ENCODE data around the gene YY2. TPM values are rescaled to one million over a fixed set of nuclear protein-coding genes. Genes with fewer than 3 reads are reported as not detected.

Gene YY2
- total RNA-seq, 3 donors from 2014 or later (not counting 1 experiment from before 2014, with no cell fraction given): 0.92 to 1.9 (median 1.2) TPM

DNA sequence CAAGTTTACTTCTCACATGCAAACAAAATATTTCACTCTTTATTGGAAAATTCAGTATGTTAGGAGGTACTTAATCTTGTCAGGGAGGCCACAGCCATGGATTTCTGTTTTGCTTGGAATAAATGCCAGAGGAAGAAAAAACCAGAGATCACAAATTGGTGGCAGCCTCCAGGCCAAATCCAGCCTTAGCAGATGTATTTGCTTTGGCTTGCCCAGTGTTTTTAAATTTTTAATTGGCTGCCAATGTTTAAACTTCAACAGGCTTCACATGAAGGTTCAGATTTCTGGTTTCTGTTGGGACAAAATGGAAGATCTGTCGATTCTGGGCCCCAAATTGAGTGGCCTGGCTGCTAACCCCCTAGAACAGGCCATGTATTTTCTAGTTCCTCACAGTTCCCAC is 19.2 kb downstream of the YY2 start:
- WGBS (ENCODE audit: insufficient coverage): no CpG with 5 or more reads among the region's 1 CpG
- no peak overlapping the region for H3K4me3 Mint-ChIP-seq
- Histone ChIP-seq H3K27me3 (ENCODE audit: control insufficient read depth, insufficient read depth, low read length) (no peaks in the 10 kb centered on the region), H3K4me3 (ENCODE audit: low read length) (no peak overlapping the region), H3K27ac (ENCODE audit: low read length) (no peak overlapping the region), H3K4me1 (ENCODE audit: control insufficient read depth, insufficient read depth, low read length) (no peaks in the 10 kb centered on the region), H3K36me3 (ENCODE audit: control insufficient read depth, insufficient read depth, low read length) (no peaks in the 10 kb centered on the region), H3K9me3 (ENCODE audit: control insufficient read depth, insufficient read depth, low read length) (no peaks in the 10 kb centered on the region)
- H3K4me1 Mint-ChIP-seq: no peaks in the 10 kb centered on the region
- ATAC-seq (no peak), DNase-seq (no peak)
- intact Hi-C loops (cut with micrococcal nuclease): no loop called here
- H3K9me3 Mint-ChIP-seq: no peaks in the 10 kb centered on the region
- no peak for TF ChIP-seq CTCF (IDR thresholded peaks at IDR 0.05)
- H3K36me3 Mint-ChIP-seq: no peaks in the 10 kb centered on the region
- no peak overlapping the region for H3K27ac Mint-ChIP-seq
- H3K27me3 Mint-ChIP-seq (ENCODE audit: low read depth in 2 of 2): no peaks in the 10 kb centered on the region

GRCh38 chrX:21881881-21882574 is 26.2 kb downstream of the YY2 start:
- ATAC-seq: no peak
- no peak overlapping the region for H3K27ac Mint-ChIP-seq
- H3K4me3 Mint-ChIP-seq: no peak overlapping the region
- Histone ChIP-seq H3K27me3 (ENCODE audit: control insufficient read depth, insufficient read depth, low read length) (no peaks in the 10 kb centered on the region), H3K36me3 (ENCODE audit: control insufficient read depth, insufficient read depth, low read length) (no peaks in the 10 kb centered on the region), H3K27ac (ENCODE audit: low read length) (no peak overlapping the region), H3K9me3 (ENCODE audit: control insufficient read depth, insufficient read depth, low read length) (no peaks in the 10 kb centered on the region), H3K4me3 (ENCODE audit: low read length) (no peak overlapping the region), H3K4me1 (ENCODE audit: control insufficient read depth, insufficient read depth, low read length) (no peaks in the 10 kb centered on the region)
- H3K4me1 Mint-ChIP-seq: no peaks in the 10 kb centered on the region
- no peaks in the 10 kb centered on the region for H3K36me3 Mint-ChIP-seq
- DNase-seq: no peak
- no peaks in the 10 kb centered on the region for H3K27me3 Mint-ChIP-seq (ENCODE audit: low read depth in 2 of 2)
- intact Hi-C loops (cut with micrococcal nuclease): no loop called here
- no peaks in the 10 kb centered on the region for H3K9me3 Mint-ChIP-seq
- 93% methylated on average over 2 of the region's 3 CpGs for WGBS (ENCODE audit: insufficient coverage)
- no peak for TF ChIP-seq CTCF (IDR thresholded peaks at IDR 0.05)

DNA sequence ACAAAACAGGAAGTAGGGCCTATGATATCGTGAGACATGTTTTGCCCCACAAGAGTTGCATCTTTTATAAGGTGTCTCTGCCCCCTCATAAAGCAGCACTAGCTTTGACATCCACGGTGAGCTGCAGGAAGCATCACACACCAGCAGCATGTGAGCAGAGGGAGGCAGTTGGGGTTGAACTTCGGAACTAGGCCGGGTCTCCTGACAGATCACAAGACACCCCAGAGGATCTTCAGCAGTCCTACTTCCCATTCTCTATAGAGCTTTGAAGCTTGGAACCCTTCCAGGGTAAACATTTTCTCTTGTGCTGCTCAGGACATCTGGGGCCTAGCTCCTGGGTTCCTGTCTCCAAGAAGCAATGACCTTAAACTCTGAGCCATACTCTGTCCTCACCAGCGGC is 27.5 kb downstream of the YY2 start:
- no peak overlapping the region for H3K4me3 ChIP-seq (ENCODE audit: low read length)
- no peaks in the 10 kb centered on the region for H3K36me3 ChIP-seq (ENCODE audit: control insufficient read depth, insufficient read depth, low read length)
- Mint-ChIP-seq H3K27ac (no peak overlapping the region), H3K4me3 (no peak overlapping the region), H3K9me3 (no peaks in the 10 kb centered on the region), H3K4me1 (no peaks in the 10 kb centered on the region), H3K36me3 (no peaks in the 10 kb centered on the region), H3K27me3 (ENCODE audit: low read depth in 2 of 2) (no peaks in the 10 kb centered on the region)
- H3K9me3 ChIP-seq (ENCODE audit: control insufficient read depth, insufficient read depth, low read length): no peaks in the 10 kb centered on the region
- H3K4me1 ChIP-seq (ENCODE audit: control insufficient read depth, insufficient read depth, low read length): no peaks in the 10 kb centered on the region
- H3K27ac ChIP-seq (ENCODE audit: low read length): no peak overlapping the region
- no peak for TF ChIP-seq CTCF (IDR thresholded peaks at IDR 0.05)
- DNase-seq (no peak), ATAC-seq (no peak)
- intact Hi-C loops (cut with micrococcal nuclease): no loop called here
- whole genome bisulfite sequencing (ENCODE audit: insufficient coverage): 80% methylated on average over 1 of the region's 5 CpGs
- H3K27me3 ChIP-seq (ENCODE audit: control insufficient read depth, insufficient read depth, low read length): no peaks in the 10 kb centered on the region

GRCh38 chrX:21885568-21885967 is 29.8 kb downstream of the YY2 start:
- H3K36me3 ChIP-seq (ENCODE audit: control insufficient read depth, insufficient read depth, low read length): no peaks in the 10 kb centered on the region

More at GRCh38 chrX:21885568-21885967, 29.8 kb downstream of the YY2 start:
- WGBS (ENCODE audit: insufficient coverage): 86% methylated on average over 1 of the region's 1 CpG
- ATAC-seq (no peak), DNase-seq (no peak)
- Histone ChIP-seq H3K9me3 (ENCODE audit: control insufficient read depth, insufficient read depth, low read length) (no peaks in the 10 kb centered on the region), H3K27me3 (ENCODE audit: control insufficient read depth, insufficient read depth, low read length) (no peaks in the 10 kb centered on the region), H3K4me3 (ENCODE audit: low read length) (no peak overlapping the region), H3K27ac (ENCODE audit: low read length) (no peak overlapping the region), H3K4me1 (ENCODE audit: control insufficient read depth, insufficient read depth, low read length) (no peaks in the 10 kb centered on the region)
- Mint-ChIP-seq H3K36me3 (no peaks in the 10 kb centered on the region), H3K4me3 (no peak overlapping the region), H3K4me1 (no peaks in the 10 kb centered on the region), H3K9me3 (no peaks in the 10 kb centered on the region), H3K27ac (no peak overlapping the region), H3K27me3 (ENCODE audit: low read depth in 2 of 2) (no peaks in the 10 kb centered on the region)
- TF ChIP-seq CTCF (IDR thresholded peaks at IDR 0.05): no peak
- intact Hi-C loops (cut with micrococcal nuclease): no loop called here

Measured in natural killer cell (primary cell).